Bronchus fibroblast of lung (primary cell): ENCODE measurements around the gene BGLAP. TPM values are rescaled to one million over a fixed set of nuclear protein-coding genes. Genes with fewer than 3 reads are reported as not detected.

ENCODE experiments used
- total RNA-seq: library from RNA; depleted of rRNA; stranded (reverse); fragments of >200 nt; gene quantifications from 2 replicates; pipeline ENCODE4 v1.2.3, GENCODE V29; 2015

The BGLAP gene
- 0.59 TPM in 1 of 2 replicates, not detected in the other for total RNA-seq

DNA sequence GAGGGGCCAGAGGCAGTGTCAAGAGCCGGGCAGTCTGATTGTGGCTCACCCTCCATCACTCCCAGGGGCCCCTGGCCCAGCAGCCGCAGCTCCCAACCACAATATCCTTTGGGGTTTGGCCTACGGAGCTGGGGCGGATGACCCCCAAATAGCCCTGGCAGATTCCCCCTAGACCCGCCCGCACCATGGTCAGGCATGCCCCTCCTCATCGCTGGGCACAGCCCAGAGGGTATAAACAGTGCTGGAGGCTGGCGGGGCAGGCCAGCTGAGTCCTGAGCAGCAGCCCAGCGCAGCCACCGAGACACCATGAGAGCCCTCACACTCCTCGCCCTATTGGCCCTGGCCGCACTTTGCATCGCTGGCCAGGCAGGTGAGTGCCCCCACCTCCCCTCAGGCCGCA lies at the start of gene BGLAP:
BGLAP (plus strand) TSS at position 259 of the 400 bp plus-strand sequence; CDS start at position 307, 48 bp downstream.

GRCh38 chr1:156193488-156194299 lies 48.3 kb upstream of the BGLAP start, which contains the start of gene SLC25A44:
Gene SLC25A44 (plus strand): TSS chr1:156194104. CDS start chr1:156199848, 5,744 bp downstream.

GRCh38 chr1:156212833-156213643 lies 28.9 kb upstream of the BGLAP start, which contains the start of gene PMF1:
Gene PMF1 (plus strand): TSS chr1:156213007. CDS start chr1:156213016, 9 bp downstream.

GRCh38 chr1:156247460-156248322 lies 5.7 kb downstream of the BGLAP start, which contains the start of gene PAQR6:
Gene PAQR6 (minus strand): TSS chr1:156248056. CDS start chr1:156246731, 1,325 bp downstream.

DNA sequence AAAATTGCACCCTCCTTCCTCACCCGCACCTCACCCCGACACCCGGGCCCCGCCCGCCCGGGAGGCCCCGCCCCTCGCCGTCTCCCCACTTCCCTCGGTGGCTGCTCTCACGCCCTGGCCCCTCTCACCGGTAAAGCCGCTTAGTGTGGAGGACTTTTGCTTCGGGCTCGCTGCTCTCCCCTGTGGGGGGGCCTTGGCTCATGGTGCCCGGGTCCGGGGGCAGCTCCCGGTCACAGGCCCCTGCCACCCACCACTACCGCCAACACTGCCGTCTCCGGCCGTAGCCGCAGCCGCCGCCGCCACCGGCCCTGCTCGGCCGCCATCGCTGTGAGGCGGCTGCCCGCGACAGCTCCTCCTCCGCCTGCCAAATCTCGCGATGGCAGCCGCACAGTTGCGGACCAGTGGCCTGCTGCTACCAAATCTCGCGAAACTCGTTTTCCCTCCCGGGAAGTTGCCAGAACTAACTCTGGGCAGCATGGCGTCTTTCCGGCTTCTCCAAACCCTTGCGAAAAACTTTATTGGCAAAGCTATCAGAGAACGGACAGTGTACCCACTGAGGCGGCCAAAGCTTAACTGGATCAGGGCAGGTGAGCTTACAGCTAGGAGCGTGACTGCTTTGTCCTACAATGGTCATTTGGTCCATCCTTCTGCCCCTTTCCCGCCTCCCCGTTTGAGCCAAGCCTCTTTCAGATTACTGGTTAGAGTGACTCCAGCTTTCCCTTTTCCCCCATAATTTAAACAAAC lies 40.7 kb downstream of the BGLAP start, which contains the start of gene SMG5:
SMG5 (minus strand) TSS at position 347 of the 744 bp plus-strand sequence; CDS start at position 202, 145 bp downstream.

GRCh38 chr1:156284112-156284511 lies 42.1 kb downstream of the BGLAP start, which contains the start of gene TMEM79:
Gene TMEM79 (plus strand): TSS chr1:156284325. CDS start chr1:156285227, 902 bp downstream.

Other genes with a start within 250 kb of the BGLAP start
- gene SSR2, start 221.2 kb upstream of the BGLAP start, total RNA-seq, result 431 and 503 TPM in 2 replicates
- gene UBQLN4, start 188.4 kb upstream of the BGLAP start, total RNA-seq, result 17.3 and 17.4 TPM in 2 replicates
- gene LAMTOR2, start 187.4 kb upstream of the BGLAP start, total RNA-seq, result 80.4 and 88.7 TPM in 2 replicates
- gene RAB25, start 181.0 kb upstream of the BGLAP start, total RNA-seq, result 0.15 TPM in 1 of 2 replicates, not detected in the other
- 5.1 and 6.2 TPM in 2 replicates for gene MEX3A, start 159.7 kb upstream of the BGLAP start, total RNA-seq
- 888 and 901 TPM in 2 replicates for gene LMNA, start 127.5 kb upstream of the BGLAP start, total RNA-seq
- gene SEMA4A, start 88.6 kb upstream of the BGLAP start, total RNA-seq, result 0.67 and 0.74 TPM in 2 replicates
- gene SLC25A44, start 48.1 kb upstream of the BGLAP start, total RNA-seq, result 10.1 and 11.0 TPM in 2 replicates
- gene PMF1, start 29.2 kb upstream of the BGLAP start, total RNA-seq, result 78.7 and 84.4 TPM in 2 replicates
- gene PAQR6, start 5.9 kb downstream of the BGLAP start, total RNA-seq, result 0.15 and 0.34 TPM in 2 replicates
- gene SMG5, start 40.6 kb downstream of the BGLAP start, total RNA-seq, result 32.3 and 33.0 TPM in 2 replicates
- gene TMEM79, start 42.1 kb downstream of the BGLAP start, total RNA-seq, result 1.8 and 2.5 TPM in 2 replicates
- 70.2 and 73.5 TPM in 2 replicates for gene GLMP, start 53.5 kb downstream of the BGLAP start, total RNA-seq
- gene VHLL, start 57.1 kb downstream of the BGLAP start, total RNA-seq, result not detected in 2 replicates
- gene CCT3, start 96.1 kb downstream of the BGLAP start, total RNA-seq, result 360 and 366 TPM in 2 replicates
- gene TSACC, start 96.3 kb downstream of the BGLAP start, total RNA-seq, result 0.15 and 2.2 TPM in 2 replicates
- gene RHBG, start 127.0 kb downstream of the BGLAP start, total RNA-seq, result not detected in 2 replicates